Activated naive CD4-positive, alpha-beta T cell treated with anti-CD3 and anti-CD28 coated beads, Interleukin-2, amount 10 ng/mL, durations not matched to agents 7 days and 5 days (primary cell): ENCODE measurements around the gene JARID2.
"Not testable (repeated sequence)": the region's sequence is repeated elsewhere in the genome, so short reads cannot be mapped to it uniquely, and the experiment has no call there.

Source experiments
- CTCF ChIA-PET: fragments of 350-600 bp; sonication (Branson Sonifier 250); formaldehyde crosslinking; loops from one replicate; lab custom pipeline; 2021; ENCODE audit warnings: antibody characterized with exemption; lab: Charles Lee
- DNase-seq: peaks from one replicate; pipeline ENCODE4 v3.0.0-alpha.2; 2020
- H3K27ac Mint-ChIP-seq: one replicate; pipeline ENCODE4 v1.8.0; 2021; ENCODE audit warnings: mild to moderate bottlenecking, moderate library complexity, mixed read lengths
- H3K27me3 Mint-ChIP-seq: one replicate; pipeline ENCODE4 v1.8.0; 2021; ENCODE audit warnings: mild to moderate bottlenecking, mixed read lengths
- H3K36me3 Mint-ChIP-seq: one replicate; pipeline ENCODE4 v1.8.0; 2021; ENCODE audit warnings: mixed read lengths
- H3K4me1 Mint-ChIP-seq: one replicate; pipeline ENCODE4 v1.8.0; 2021; ENCODE audit warnings: mixed read lengths
- H3K4me3 Mint-ChIP-seq: one replicate; pipeline ENCODE4 v1.8.0; 2021; ENCODE audit warnings: mild to moderate bottlenecking, moderate library complexity, mixed read lengths
- H3K9me3 Mint-ChIP-seq: one replicate; pipeline ENCODE4 v1.8.0; 2021; ENCODE audit warnings: mixed read lengths

JARID2 gene

DNA sequence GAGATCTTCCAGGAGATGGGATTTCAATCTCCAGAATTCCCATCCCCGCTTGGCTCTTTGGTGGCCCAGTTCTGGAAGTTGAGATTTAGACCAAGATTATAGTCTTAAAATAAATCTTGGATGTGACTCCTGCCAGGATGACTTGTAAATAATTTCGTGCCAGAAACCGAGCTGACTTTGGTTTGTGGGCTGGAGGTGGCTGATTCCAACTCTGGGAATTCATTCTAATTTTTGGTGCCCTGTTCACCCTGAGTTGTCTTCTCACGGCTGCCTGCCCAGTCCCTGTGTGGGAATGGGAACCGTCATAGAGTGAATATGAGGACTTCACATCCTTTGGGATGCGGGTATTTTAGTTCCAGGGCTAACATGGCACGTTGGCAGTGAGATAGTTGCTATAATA, 64.8 kb downstream of the JARID2 start:
- H3K27me3 Mint-ChIP-seq = no peaks in the 10 kb centered on the region
- no peak overlapping the region for H3K27ac Mint-ChIP-seq
- H3K4me1 Mint-ChIP-seq = peaks cover 58% of the 10 kb centered on the region
- H3K4me3 Mint-ChIP-seq = no peak overlapping the region
- H3K9me3 Mint-ChIP-seq = no peaks in the 10 kb centered on the region
- DNase-seq = no peak
- CTCF ChIA-PET = no interaction called here
- H3K36me3 Mint-ChIP-seq = peaks cover 25% of the 10 kb centered on the region

DNA sequence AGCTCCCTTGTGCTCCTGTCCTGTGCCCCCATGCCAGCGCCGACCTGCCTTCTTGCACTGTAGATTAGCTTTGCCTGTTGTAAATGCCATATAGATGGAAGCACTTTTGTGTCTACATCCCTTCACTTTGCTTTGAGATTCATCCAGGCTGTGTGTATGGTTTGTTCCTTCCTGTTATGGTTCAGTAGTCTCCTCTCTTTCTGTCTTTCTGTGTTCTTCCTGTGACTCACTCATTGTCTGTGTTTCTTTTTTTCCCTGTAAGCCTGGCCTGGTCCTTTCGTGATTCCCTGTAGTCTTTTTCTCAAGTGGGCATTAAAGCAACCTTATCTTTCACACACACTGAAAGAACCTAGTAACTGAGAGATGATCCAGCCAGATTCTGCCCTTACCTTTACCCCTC, 66.6 kb downstream of the JARID2 start:
- H3K9me3 Mint-ChIP-seq = no peaks in the 10 kb centered on the region
- peaks cover 63% of the 10 kb centered on the region for H3K4me1 Mint-ChIP-seq
- H3K36me3 Mint-ChIP-seq = peaks cover 22% of the 10 kb centered on the region
- no peak for DNase-seq
- no peak overlapping the region for H3K4me3 Mint-ChIP-seq
- H3K27ac Mint-ChIP-seq = peak overlapping the region; percentile 59
- CTCF ChIA-PET = no interaction called here
- H3K27me3 Mint-ChIP-seq = no peaks in the 10 kb centered on the region

DNA sequence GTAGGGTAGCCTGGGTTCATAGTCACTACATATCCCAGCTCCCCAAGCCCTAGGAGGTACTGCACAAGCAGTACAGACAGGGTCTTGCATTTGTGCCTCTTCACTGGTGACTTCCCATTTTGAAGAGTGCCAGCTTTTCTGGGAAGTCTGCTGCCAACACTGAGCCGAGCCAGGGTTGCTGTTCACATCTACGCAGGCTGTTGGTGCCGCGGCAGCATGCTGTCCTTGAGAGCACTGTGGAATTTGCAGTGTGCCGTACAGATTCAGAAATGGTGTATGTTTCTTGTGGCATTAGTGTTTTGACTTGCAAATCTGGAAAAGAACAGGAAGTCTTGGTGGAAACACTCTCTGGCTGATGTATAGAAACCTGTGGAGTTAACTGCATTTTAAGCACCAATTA, 67.5 kb downstream of the JARID2 start:
- CTCF ChIA-PET = no interaction called here
- Mint-ChIP-seq H3K4me3 (no peak overlapping the region), H3K9me3 (no peaks in the 10 kb centered on the region), H3K27me3 (no peaks in the 10 kb centered on the region), H3K36me3 (peaks cover 19% of the 10 kb centered on the region), H3K4me1 (peaks cover 64% of the 10 kb centered on the region), H3K27ac (no peak overlapping the region)
- no peak for DNase-seq

DNA sequence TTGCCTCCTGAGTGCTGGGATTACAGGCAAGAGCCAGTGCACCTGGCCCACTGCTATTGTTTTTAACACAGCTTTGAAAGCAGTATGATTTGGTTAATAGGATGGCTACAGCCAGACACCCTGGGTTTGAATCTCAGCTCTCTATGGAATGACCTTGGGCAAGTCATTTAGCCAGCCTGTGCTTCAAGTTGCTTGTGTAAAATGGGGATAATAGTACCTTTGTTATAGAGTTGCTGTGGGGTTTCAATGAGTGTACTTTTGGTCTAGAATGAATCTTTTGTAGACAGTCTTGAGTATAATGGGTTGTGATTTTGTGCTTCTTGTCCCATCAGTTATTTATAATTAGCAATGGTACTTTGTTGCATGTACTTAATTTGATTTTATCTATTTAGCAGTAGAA, 70.9 kb downstream of the JARID2 start:
- no peaks in the 10 kb centered on the region for H3K27me3 Mint-ChIP-seq
- H3K36me3 Mint-ChIP-seq = peaks cover 15% of the 10 kb centered on the region
- no peaks in the 10 kb centered on the region for H3K9me3 Mint-ChIP-seq
- no peak overlapping the region for H3K27ac Mint-ChIP-seq
- H3K4me1 Mint-ChIP-seq = peaks cover 66% of the 10 kb centered on the region
- CTCF ChIA-PET = no interaction called here
- no peak for DNase-seq
- no peak overlapping the region for H3K4me3 Mint-ChIP-seq

DNA sequence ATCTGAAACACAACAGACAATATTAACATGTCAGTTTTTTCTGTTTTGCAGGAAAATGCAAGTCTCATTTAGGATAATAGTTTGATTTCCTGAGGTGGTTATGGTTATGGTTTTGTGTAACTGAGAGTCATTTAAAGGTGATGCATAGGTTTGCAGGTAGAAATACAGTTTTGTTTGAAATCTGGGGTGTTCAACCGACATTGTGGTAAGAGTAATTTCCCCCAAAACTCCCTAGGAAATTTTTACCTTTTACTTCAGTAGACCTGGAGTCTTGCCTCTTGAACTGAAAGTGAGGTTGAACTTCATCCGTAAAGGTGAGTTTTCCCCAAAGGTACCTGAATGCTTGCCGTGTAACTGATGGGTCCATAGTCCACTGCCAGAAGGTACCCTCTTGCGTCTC, 71.4 kb downstream of the JARID2 start:
- H3K27me3 Mint-ChIP-seq = no peaks in the 10 kb centered on the region
- no peak overlapping the region for H3K4me3 Mint-ChIP-seq
- peaks cover 15% of the 10 kb centered on the region for H3K36me3 Mint-ChIP-seq
- no peak for DNase-seq
- no peaks in the 10 kb centered on the region for H3K9me3 Mint-ChIP-seq
- CTCF ChIA-PET = interaction anchor here (1.5 kb wide), 1 partner anchor 9 kb away, joined by 4 read pairs; no protein-coding TSS in a partner anchor
- peaks cover 67% of the 10 kb centered on the region for H3K4me1 Mint-ChIP-seq
- peak overlapping the region; percentile 55 for H3K27ac Mint-ChIP-seq

DNA sequence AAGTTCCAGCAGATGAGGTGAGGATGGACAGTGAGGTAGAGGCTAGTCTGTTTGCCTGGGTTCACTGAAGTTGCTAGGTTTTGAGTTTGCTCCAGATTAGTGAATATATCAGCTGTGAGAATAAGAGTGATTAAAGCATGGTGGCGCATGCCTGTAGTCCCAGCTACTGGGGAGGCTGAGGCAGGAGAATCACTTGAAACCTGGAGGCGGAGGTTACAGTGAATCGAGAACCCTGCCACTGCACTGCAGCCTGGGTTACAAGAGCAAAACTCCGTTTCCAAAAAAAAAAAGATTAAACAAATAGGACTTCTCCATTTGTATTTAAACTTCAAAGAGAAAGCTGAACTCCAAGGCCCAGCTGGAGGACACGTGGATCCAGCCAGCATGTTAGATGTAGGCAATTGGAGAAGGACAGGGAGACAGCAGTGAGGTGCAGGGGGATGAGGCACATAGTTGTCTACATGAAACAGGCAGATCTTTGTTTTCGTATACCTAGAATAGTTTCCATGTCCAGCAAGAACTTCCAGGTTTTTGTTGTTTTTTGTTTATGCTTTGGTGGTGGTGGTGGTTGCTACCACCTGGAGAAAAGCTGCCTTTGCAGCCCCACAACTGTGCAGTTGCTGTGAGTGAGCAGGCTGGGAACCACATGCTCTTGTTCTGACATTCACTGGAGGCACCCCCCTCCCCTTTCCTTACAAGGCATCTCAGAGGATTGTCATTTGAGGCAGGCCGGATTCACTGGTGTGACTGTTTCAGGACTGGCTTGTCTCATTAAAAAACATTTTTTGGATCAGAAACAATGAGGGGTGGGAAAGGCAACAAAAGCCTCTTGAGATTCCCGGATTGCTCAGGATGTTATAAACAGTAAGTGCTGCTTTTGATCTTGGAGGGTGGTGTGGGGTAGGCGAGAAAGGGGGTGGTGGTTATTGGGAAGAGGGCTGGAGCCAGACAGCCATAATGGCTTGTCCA, 72.3 kb downstream of the JARID2 start:
- Mint-ChIP-seq H3K4me1 (peaks cover 66% of the 10 kb centered on the region), H3K27me3 (no peaks in the 10 kb centered on the region), H3K4me3 (no peak overlapping the region), H3K36me3 (peaks cover 13% of the 10 kb centered on the region), H3K27ac (no peak overlapping the region), H3K9me3 (no peaks in the 10 kb centered on the region)
- CTCF ChIA-PET = interaction anchor here (0.6 to 1.5 kb wide), 2 partner anchors 8 to 24 kb away, joined by 3 to 4 read pairs; no protein-coding TSS in a partner anchor
- no peak for DNase-seq

DNA sequence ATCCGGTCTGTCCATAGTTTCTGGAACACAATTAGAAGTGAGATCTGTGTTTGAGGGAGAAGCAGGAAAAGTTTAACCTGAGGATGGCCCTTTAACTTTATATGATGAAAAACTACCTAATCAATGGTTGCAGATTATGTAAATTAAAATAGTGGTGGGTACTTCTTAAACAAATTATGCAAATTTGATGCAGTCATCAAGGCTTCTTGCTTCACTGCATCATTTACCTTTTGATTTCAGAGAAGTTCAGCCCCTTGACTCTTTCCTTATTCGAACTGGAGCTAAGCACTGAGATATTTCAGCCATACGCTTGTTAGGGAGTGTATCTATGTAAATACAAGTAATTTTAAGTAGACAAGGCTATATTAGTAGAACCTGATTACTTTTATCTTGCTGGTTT, 73.8 kb downstream of the JARID2 start:
- Mint-ChIP-seq H3K27ac (no peak overlapping the region), H3K27me3 (no peaks in the 10 kb centered on the region), H3K9me3 (no peaks in the 10 kb centered on the region), H3K4me1 (peaks cover 61% of the 10 kb centered on the region), H3K4me3 (no peak overlapping the region), H3K36me3 (peaks cover 14% of the 10 kb centered on the region)
- no peak for DNase-seq
- CTCF ChIA-PET = no interaction called here

DNA sequence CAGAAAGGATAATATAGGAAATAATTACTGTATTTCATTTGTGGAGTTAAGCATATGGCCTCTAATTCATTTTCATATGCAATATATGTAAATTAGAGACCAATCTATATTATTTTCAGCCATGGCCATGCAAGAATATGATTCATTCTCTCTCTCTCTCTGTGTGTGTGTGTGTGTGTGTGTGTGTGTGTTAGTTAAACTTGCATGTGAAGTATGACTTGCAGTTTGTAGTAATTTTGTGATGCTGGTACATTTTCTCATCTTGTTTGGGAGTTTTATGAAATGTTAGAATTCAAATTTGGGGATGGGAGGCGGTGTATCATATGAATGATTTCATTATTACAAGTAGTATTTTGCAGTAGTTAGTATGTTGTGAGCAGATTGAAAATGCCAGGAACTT, 74.8 kb downstream of the JARID2 start:
- no peak overlapping the region for H3K27ac Mint-ChIP-seq
- no peak for DNase-seq

DNA sequence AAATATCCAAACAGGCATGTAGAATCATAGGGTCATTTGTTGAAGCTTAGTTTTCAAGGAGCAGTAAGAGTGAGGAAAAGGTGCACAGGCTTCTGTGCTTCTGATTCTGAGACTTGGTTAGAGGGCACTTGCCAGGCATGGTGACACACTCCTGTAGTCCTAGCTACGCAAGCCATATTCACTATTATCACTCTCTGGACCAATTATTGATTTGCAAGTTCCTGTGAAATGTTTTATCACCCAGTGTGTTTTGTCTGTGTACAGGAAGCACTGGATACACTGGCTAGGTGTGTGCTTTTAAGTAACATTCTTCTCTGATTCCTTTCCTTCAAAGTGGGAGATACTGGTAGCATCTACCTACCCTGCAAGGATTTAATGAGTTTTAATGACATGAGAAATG, 76.3 kb downstream of the JARID2 start:
- Mint-ChIP-seq H3K4me3 (no peak overlapping the region), H3K27me3 (no peaks in the 10 kb centered on the region), H3K4me1 (peaks cover 71% of the 10 kb centered on the region), H3K36me3 (peaks cover 14% of the 10 kb centered on the region), H3K27ac (no peak overlapping the region), H3K9me3 (no peaks in the 10 kb centered on the region)
- CTCF ChIA-PET = interaction anchor here (1.6 kb wide), 1 partner anchor 409 kb away, joined by 3 read pairs; no protein-coding TSS in a partner anchor
- no peak for DNase-seq

More for the DNA sequence above, 74.8 kb downstream of the JARID2 start:
- H3K36me3 Mint-ChIP-seq = peaks cover 14% of the 10 kb centered on the region
- H3K9me3 Mint-ChIP-seq = no peaks in the 10 kb centered on the region
- H3K27me3 Mint-ChIP-seq = no peaks in the 10 kb centered on the region
- CTCF ChIA-PET = no interaction called here
- H3K4me3 Mint-ChIP-seq = no peak overlapping the region
- peaks cover 69% of the 10 kb centered on the region for H3K4me1 Mint-ChIP-seq

DNA sequence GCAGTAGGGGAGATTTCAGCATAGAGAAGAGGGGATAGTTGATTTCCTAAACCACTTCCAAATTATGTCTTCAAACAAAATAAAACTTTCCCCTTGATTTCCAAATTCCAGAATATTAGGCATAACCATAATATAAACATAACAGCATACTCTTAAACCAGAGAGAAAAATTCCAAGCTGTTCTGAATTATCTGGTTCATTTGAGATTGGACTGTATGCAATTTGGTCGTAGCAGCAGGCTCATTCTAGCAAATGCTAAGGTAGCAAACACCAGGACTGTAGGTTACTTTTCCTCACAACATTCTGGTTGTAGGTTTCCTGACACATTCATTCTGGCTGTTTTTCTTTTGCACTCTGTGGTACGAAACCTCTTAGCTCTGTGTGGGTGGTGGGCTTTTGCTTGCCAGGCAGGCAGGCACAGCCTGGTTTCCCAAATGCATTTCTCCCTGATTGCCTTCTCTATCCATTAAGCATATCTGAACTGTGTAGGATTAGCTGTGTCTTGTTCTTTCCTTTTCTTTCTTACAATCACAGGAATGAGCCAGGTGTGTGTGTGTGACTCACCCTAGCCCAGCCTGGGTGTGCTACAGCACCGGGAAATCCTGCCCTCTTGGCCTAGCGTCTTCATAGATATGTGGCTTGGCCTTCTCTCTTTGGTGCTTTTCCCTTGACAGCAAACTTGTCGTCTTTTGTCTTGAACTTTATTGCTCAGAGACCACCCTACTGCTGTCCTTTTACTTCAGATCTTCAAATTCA, 77.1 kb downstream of the JARID2 start:
- Mint-ChIP-seq H3K36me3 (peaks cover 12% of the 10 kb centered on the region), H3K27ac (no peak overlapping the region), H3K4me1 (peaks cover 71% of the 10 kb centered on the region), H3K27me3 (no peaks in the 10 kb centered on the region), H3K4me3 (no peak overlapping the region), H3K9me3 (no peaks in the 10 kb centered on the region)
- no peak for DNase-seq
- CTCF ChIA-PET = interaction anchor here (1.6 to 1.7 kb wide), 2 partner anchors 300 to 410 kb away, joined by 3 to 5 read pairs; no protein-coding TSS in a partner anchor

DNA sequence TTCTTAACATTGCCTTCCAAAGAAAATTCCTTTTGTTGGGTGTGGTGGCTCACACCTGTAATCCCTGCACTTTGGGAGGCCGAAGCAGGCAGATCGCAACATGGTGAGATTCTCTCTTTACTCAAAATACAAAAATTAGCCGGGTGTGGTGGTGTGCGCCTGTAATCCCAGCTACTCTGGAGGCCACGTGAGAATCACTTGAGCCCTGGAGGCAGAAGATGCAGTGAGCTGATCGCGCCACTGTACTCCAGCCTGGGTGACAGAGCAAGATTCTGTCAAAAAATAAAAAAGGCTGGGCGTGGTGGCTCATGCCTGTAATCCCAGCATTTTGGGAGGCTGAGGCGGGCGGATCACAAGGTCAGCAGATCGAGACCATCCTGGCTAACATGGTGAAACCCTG, 77.7 kb downstream of the JARID2 start:
- peaks cover 12% of the 10 kb centered on the region for H3K36me3 Mint-ChIP-seq
- peaks cover 65% of the 10 kb centered on the region for H3K4me1 Mint-ChIP-seq
- not testable (repeated sequence) for H3K27me3 Mint-ChIP-seq, DNase-seq, H3K27ac Mint-ChIP-seq, H3K4me3 Mint-ChIP-seq, H3K9me3 Mint-ChIP-seq
- CTCF ChIA-PET = interaction anchor here (0.7 to 1.7 kb wide), 2 partner anchors 26 to 299 kb away, joined by 4 to 5 read pairs; no protein-coding TSS in a partner anchor

DNA sequence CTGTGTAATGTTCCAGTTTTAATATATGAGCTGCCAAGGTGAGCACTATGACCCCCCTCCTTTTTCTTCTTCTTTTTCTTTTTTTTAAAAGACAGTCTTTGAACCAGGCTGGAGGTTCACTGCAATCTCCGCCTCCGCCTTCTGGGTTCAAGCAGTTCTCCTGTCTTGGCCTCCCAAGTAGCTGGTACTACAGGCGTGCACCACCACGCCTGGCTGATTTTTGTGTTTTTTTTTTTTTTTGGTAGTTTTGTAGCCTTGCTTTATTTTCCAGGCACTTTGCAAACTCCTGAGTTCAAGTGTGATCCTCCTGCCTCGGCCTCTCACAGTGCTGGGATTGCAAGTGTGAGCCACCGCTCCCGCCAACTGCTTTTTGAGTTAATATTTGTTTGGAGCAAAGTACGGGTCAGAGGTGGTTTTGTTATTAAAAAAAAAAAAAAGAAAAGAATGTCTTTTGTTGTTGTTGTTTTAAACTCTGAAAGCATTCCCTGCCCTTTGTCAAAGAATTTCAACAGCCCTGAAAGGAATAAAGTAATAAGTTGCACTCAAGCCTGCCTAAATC, 78.6 kb downstream of the JARID2 start:
- H3K4me3 Mint-ChIP-seq = no peak overlapping the region
- H3K36me3 Mint-ChIP-seq = peaks cover 9% of the 10 kb centered on the region
- peaks cover 65% of the 10 kb centered on the region for H3K4me1 Mint-ChIP-seq
- no peaks in the 10 kb centered on the region for H3K27me3 Mint-ChIP-seq
- CTCF ChIA-PET = interaction anchor here (0.6 to 1.7 kb wide), 2 partner anchors 85 to 298 kb away, joined by 3 to 5 read pairs; no protein-coding TSS in a partner anchor
- H3K9me3 Mint-ChIP-seq = no peaks in the 10 kb centered on the region
- H3K27ac Mint-ChIP-seq = no peak overlapping the region
- DNase-seq = no peak

DNA sequence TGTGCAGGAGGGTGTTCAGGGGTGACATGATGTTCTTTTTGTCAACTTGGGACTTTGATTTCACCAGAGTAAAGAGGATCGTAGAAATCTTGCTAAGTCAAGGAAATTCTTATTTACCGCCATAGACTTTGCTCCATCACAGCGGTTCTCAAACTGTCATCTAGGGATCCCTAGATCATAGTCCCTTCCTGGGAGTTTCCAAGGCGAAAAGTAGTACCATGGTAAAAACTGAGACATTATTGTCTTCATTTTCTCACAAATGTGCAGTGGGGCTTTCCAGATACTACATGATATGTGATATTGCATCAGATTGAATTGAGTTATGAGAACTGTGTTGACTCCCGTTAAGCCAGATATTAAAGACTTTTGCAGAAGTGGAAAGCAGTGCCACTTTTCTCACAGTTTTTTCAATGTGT, 79.7 kb downstream of the JARID2 start:
- CTCF ChIA-PET = interaction anchor here (1.0 to 3.0 kb wide), 3 partner anchors 19 to 138 kb away, joined by 3 to 11 read pairs (median 4); no protein-coding TSS in a partner anchor
- no peak for DNase-seq
- Mint-ChIP-seq H3K36me3 (peaks cover 7% of the 10 kb centered on the region), H3K27me3 (no peaks in the 10 kb centered on the region), H3K4me1 (peaks cover 70% of the 10 kb centered on the region), H3K4me3 (no peak overlapping the region), H3K9me3 (no peaks in the 10 kb centered on the region), H3K27ac (no peak overlapping the region)
